Cardiac muscle cell (in vitro differentiated cells and primary cell): ENCODE data around the gene CPNE1. TPM values are rescaled to one million over a fixed set of nuclear protein-coding genes. Genes with fewer than 3 reads are reported as not detected.
A peak's percentile ranks its signal among the peaks of the same experiment; 100 is the strongest.

Source experiments
- DNase-seq, 2 donors: peaks; one replicate each; pipeline versions ENCODE4 v3.0.0 to v3.0.0-alpha.2; 2010 to 2017; ENCODE audit warnings: low read depth in 1 of 2, low spot score in 1 of 2
- H3K27ac ChIP-seq: fragments of 200-600 bp; sonication (generic); 2 replicates; pipeline ENCODE4 v1.5.1; 2016
- H3K27me3 ChIP-seq: fragments of 200-600 bp; sonication (generic); 2 replicates; pipeline ENCODE4 v1.6.0; 2016; ENCODE audit warnings: control low read depth
- H3K36me3 ChIP-seq: fragments of 200-600 bp; sonication (generic); 2 replicates; pipeline ENCODE4 v1.5.1; 2016; ENCODE audit warnings: control low read depth
- H3K4me1 ChIP-seq: fragments of 200-600 bp; sonication (generic); 2 replicates; pipeline ENCODE4 v1.8.1; 2017; ENCODE audit warnings: low read depth, mild to moderate bottlenecking, mixed run types
- H3K4me3 ChIP-seq: fragments of 200-600 bp; sonication (generic); 2 replicates; pipeline ENCODE4 v1.5.1; 2016; ENCODE audit warnings: mild to moderate bottlenecking
- H3K9me3 ChIP-seq: fragments of 200-600 bp; sonication (generic); 2 replicates; pipeline ENCODE4 v1.5.1; 2017; ENCODE audit warnings: low read depth, mild to moderate bottlenecking, control low read depth
- polyA plus RNA-seq: library from polyadenylated mRNA; unstranded; fragments of >200 nt; fragmentation: Nextera tagmentation; extraction: Ambion mirVana; gene quantifications from 2 replicates; pipeline ENCODE4 v1.2.1, GENCODE V29; 2016
- total RNA-seq: library from RNA; depleted of rRNA; stranded (reverse); fragments of >200 nt; gene quantifications from 2 replicates; pipeline ENCODE4 v1.2.3, GENCODE V29; 2016
- TF ChIP-seq, protein P1 (sequence below): IDR thresholded peaks from 2 replicates; pipeline ENCODE4 v1.5.1; 2012; ENCODE audit warnings: low read depth, mild to moderate bottlenecking, low read length

CPNE1 gene
- total and polyA plus RNA-seq, 2 experiments from 2014 or later = 225 to 355 TPM

GRCh38 chr20:35595901-35596300 lies 68.8 kb downstream of the CPNE1 start:
- H3K36me3 ChIP-seq = no peaks in the 10 kb centered on the region
- H3K9me3 ChIP-seq = no peaks in the 10 kb centered on the region
- peaks cover 14% of the 10 kb centered on the region for H3K27me3 ChIP-seq
- DNase-seq = no peak
- TF ChIP-seq, protein P1, sequence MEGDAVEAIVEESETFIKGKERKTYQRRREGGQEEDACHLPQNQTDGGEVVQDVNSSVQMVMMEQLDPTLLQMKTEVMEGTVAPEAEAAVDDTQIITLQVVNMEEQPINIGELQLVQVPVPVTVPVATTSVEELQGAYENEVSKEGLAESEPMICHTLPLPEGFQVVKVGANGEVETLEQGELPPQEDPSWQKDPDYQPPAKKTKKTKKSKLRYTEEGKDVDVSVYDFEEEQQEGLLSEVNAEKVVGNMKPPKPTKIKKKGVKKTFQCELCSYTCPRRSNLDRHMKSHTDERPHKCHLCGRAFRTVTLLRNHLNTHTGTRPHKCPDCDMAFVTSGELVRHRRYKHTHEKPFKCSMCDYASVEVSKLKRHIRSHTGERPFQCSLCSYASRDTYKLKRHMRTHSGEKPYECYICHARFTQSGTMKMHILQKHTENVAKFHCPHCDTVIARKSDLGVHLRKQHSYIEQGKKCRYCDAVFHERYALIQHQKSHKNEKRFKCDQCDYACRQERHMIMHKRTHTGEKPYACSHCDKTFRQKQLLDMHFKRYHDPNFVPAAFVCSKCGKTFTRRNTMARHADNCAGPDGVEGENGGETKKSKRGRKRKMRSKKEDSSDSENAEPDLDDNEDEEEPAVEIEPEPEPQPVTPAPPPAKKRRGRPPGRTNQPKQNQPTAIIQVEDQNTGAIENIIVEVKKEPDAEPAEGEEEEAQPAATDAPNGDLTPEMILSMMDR = no peak
- H3K4me1 ChIP-seq = no peaks in the 10 kb centered on the region
- no peak overlapping the region for H3K27ac ChIP-seq
- no peak overlapping the region for H3K4me3 ChIP-seq

- TF ChIP-seq, protein P1 = no peak
- peaks cover 10% of the 10 kb centered on the region for H3K27me3 ChIP-seq
- H3K4me1 ChIP-seq = no peaks in the 10 kb centered on the region
- H3K9me3 ChIP-seq = no peaks in the 10 kb centered on the region
- no peak for DNase-seq
- H3K36me3 ChIP-seq = no peaks in the 10 kb centered on the region
- H3K4me3 ChIP-seq = no peak overlapping the region
- no peak overlapping the region for H3K27ac ChIP-seq
Observed at GRCh38 chr20:35595456-35595855, 69.2 kb downstream of the CPNE1 start.

GRCh38 chr20:35592339-35592974 lies 72.2 kb downstream of the CPNE1 start:
- Histone ChIP-seq H3K27ac (no peak overlapping the region), H3K4me1 (no peaks in the 10 kb centered on the region), H3K27me3 (no peaks in the 10 kb centered on the region), H3K9me3 (no peaks in the 10 kb centered on the region), H3K36me3 (no peaks in the 10 kb centered on the region), H3K4me3 (no peak overlapping the region)
- peak in 1 of 2 donors; percentile 12 for DNase-seq
- TF ChIP-seq, protein P1 = no peak

DNA sequence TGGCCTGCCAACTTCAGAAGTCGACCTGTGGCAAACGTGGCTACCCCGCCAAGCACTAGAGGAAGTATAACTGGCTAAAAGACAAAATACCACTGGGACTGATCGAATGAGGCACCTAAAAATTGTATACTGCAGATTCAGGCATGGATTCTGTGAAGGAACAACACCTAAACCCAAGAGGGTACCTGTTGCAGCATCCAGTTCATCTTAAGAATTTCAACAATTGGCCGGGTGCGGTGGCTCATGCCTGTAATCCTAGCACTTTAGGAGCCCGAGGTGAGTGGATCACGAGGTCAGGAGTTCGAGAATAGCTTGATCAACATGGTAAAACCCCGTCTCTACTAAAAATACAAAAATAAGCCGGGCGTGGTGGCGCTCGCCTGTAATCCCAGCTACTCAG lies 76.3 kb downstream of the CPNE1 start:
- Histone ChIP-seq H3K9me3 (no peaks in the 10 kb centered on the region), H3K36me3 (no peaks in the 10 kb centered on the region), H3K4me3 (no peak overlapping the region), H3K27me3 (no peaks in the 10 kb centered on the region), H3K27ac (no peak overlapping the region), H3K4me1 (no peaks in the 10 kb centered on the region)
- TF ChIP-seq, protein P1 = no peak
- no peak for DNase-seq

DNA sequence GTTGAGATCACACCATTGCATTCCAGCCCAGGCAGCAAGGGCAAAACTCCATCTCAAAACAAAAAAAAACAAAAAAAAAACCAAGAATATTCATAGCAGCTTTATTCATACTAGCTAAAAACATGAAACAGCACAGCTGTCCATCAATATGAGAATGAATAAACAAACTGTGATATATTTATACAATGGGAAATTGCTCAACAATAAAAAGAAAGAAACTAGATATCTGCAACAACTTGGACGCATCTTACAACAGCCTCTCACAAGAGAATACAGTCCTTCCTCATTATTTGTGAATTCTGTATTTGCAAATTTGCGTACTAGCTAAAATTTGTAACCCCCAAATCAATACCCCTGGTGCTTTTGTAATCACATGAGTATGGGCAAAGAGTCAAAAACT lies 77.3 kb downstream of the CPNE1 start:
- Histone ChIP-seq H3K9me3 (no peaks in the 10 kb centered on the region), H3K36me3 (no peaks in the 10 kb centered on the region), H3K4me3 (no peak overlapping the region), H3K27ac (no peak overlapping the region), H3K27me3 (no peaks in the 10 kb centered on the region), H3K4me1 (no peaks in the 10 kb centered on the region)
- TF ChIP-seq, protein P1 = no peak
- DNase-seq = no peak
